Measurements from ENCODE around the gene SH3PXD2A. TPM values are rescaled to one million over a fixed set of nuclear protein-coding genes. Genes with fewer than 3 reads are reported as not detected.
A peak's percentile ranks its signal among the peaks of the same experiment; 100 is the strongest.

SH3PXD2A gene
- total RNA-seq, 1 experiment from 2014 or later: 4.5 TPM

DNA sequence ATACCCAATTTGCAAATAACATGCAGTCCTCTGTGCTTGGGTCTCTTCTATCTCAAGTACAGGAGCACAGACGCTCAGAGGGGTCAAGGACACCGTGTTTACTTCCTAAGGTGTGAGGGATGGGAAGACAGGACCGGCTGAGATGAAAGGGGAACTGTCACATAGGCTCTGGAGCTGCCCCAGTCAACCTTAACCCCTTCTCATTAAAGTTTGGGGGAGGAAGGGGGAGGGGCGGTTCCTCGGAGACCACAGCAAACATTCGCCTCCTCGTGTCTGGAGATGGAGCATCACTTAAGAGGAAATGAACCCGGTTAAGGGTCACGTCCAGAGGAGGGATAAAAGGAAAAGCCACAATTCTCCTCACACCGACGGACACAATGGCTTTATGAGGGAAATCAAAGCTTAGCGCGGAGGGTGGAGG, 1.1 kb downstream of the SH3PXD2A start:
- Histone ChIP-seq H4K8ac (replicated peaks; ENCODE audit: insufficient read length, low read depth, low read length) (no peak overlapping the region), H2AK5ac (ENCODE audit: insufficient read length, low read length) (no peak overlapping the region), H4K91ac (ENCODE audit: insufficient read length, low read depth, low read length) (no peak overlapping the region), H4K5ac (ENCODE audit: insufficient read length, low read depth, low read length) (no peak overlapping the region), H3K79me2 (ENCODE audit: insufficient read depth, low read length) (no peaks in the 10 kb centered on the region), H3K23ac (ENCODE audit: insufficient read length, low read depth, low read length) (no peak overlapping the region), H3K27me3 (ENCODE audit: insufficient read depth, low read length) (peaks cover 2% of the 10 kb centered on the region; the same call in 1 of the 2 replicates), H2BK12ac (ENCODE audit: insufficient read length, low read depth, low read length) (no peak overlapping the region), H3K4me2 (ENCODE audit: insufficient read depth, insufficient read length, low read length) (peak overlapping the region; percentile 66), H3K18ac (ENCODE audit: insufficient read length, low read depth, low read length) (no peak overlapping the region), H2BK120ac (ENCODE audit: low read depth, low read length, poor library complexity, severe bottlenecking) (no peak overlapping the region), H3K79me1 (ENCODE audit: insufficient read depth, low read depth, low read length, poor library complexity, severe bottlenecking) (no peaks in the 10 kb centered on the region), H3K14ac (ENCODE audit: insufficient read depth, low read length) (no peak overlapping the region), H3T11ph (ENCODE audit: low read length) (no peak overlapping the region), H3K23me2 (ENCODE audit: insufficient read length, low read depth, low read length, poor library complexity, severe bottlenecking) (peaks cover 16% of the 10 kb centered on the region), H4K20me1 (ENCODE audit: control insufficient read depth, insufficient read depth, insufficient read length) (no peaks in the 10 kb centered on the region), H2BK20ac (ENCODE audit: low read depth, low read length, poor library complexity, severe bottlenecking) (no peak overlapping the region), H3K4me1 (ENCODE audit: insufficient read depth, low read length) (no peaks in the 10 kb centered on the region), H3K9ac (ENCODE audit: extremely low read depth, insufficient read length, low read length) (no peak overlapping the region), H2AFZ (ENCODE audit: low read length) (no peak overlapping the region), H2BK5ac (ENCODE audit: insufficient read length, low read length) (no peak overlapping the region), H2BK15ac (ENCODE audit: low read depth, low read length) (no peak overlapping the region), H3K9me3 (ENCODE audit: control insufficient read depth, low read depth, low read length) (no peaks in the 10 kb centered on the region), H3K4ac (ENCODE audit: low read depth, low read length) (no peak overlapping the region), H3K56ac (ENCODE audit: insufficient read length, low read depth, low read length) (no peak overlapping the region), H3K27ac (ENCODE audit: insufficient read length, low read depth, low read length) (no peak overlapping the region)
- Mint-ChIP-seq H3K4me1 (peaks cover 23 to 31% of the 10 kb centered on the region in 2 experiments), H3K36me3 (ENCODE audit: insufficient read depth in 1 of 3, low read depth in 3 of 3) (no peaks in the 10 kb centered on the region; a peak in 1 of 7 replicates), H3K27me3 (ENCODE audit: low read depth) (peaks cover 52% of the 10 kb centered on the region), H3K27ac (no peak overlapping the region), H3K4me3 (peak overlapping the region; percentile 73 to 91), H3K9me3 (no peaks in the 10 kb centered on the region; a peak in 3 of 5 replicates)
- peak; percentile 51 for DNase-seq
- no CpG with 5 or more reads among the region's 13 CpGs for WGBS (ENCODE audit: extremely low coverage, insufficient read length, low lambda C conversion rate)
- TF ChIP-seq, protein P1, sequence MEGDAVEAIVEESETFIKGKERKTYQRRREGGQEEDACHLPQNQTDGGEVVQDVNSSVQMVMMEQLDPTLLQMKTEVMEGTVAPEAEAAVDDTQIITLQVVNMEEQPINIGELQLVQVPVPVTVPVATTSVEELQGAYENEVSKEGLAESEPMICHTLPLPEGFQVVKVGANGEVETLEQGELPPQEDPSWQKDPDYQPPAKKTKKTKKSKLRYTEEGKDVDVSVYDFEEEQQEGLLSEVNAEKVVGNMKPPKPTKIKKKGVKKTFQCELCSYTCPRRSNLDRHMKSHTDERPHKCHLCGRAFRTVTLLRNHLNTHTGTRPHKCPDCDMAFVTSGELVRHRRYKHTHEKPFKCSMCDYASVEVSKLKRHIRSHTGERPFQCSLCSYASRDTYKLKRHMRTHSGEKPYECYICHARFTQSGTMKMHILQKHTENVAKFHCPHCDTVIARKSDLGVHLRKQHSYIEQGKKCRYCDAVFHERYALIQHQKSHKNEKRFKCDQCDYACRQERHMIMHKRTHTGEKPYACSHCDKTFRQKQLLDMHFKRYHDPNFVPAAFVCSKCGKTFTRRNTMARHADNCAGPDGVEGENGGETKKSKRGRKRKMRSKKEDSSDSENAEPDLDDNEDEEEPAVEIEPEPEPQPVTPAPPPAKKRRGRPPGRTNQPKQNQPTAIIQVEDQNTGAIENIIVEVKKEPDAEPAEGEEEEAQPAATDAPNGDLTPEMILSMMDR (conservative IDR thresholded peaks at IDR 0.05): no peak

Data from H9 (cell line).